Neural crest cell (in vitro differentiated cells): Measurements from ENCODE around the gene TMEM175. TPM values are rescaled to one million over a fixed set of nuclear protein-coding genes. Genes with fewer than 3 reads are reported as not detected.

Experiments
- DNase-seq: peaks from one replicate; pipeline ENCODE4 v3.0.0; 2021; ENCODE audit warnings: low read depth, mixed read lengths, low spot score
- H3K27ac Mint-ChIP-seq: one replicate; pipeline ENCODE4 v1.8.0; 2021; ENCODE audit warnings: mild to moderate bottlenecking, mixed read lengths; ENCODE audit not compliant: unreplicated experiment
- H3K27me3 Mint-ChIP-seq: 2 replicates; pipeline ENCODE4 v1.8.0; 2021; ENCODE audit warnings: low read depth, mild to moderate bottlenecking, mixed read lengths
- H3K36me3 Mint-ChIP-seq: 2 replicates; pipeline ENCODE4 v1.8.0; 2021; ENCODE audit warnings: low read depth, mild to moderate bottlenecking, mixed read lengths
- H3K4me1 Mint-ChIP-seq: 2 replicates; pipeline ENCODE4 v1.8.0; 2021; ENCODE audit warnings: mixed read lengths
- H3K4me3 Mint-ChIP-seq: one replicate; pipeline ENCODE4 v1.8.0; 2021; ENCODE audit warnings: mild to moderate bottlenecking, mixed read lengths
- H3K9me3 Mint-ChIP-seq: 2 replicates; pipeline ENCODE4 v1.8.0; 2021; ENCODE audit warnings: mixed read lengths
- CTCF ChIP-seq: fragments of 200-600 bp; sonication (generic); conservative IDR thresholded peaks from 2 replicates; pipeline ENCODE4 v1.5.0; 2021; ENCODE audit warnings: antibody characterized with exemption, mild to moderate bottlenecking
- total RNA-seq: library from RNA; stranded (reverse); gene quantifications from 2 replicates; pipeline ENCODE4 v1.2.1, GENCODE V29; 2021

TMEM175 gene
- total RNA-seq, 1 donor from 2014 or later: 15.2 TPM

- Mint-ChIP-seq H3K4me3 (no peak overlapping the region), H3K36me3 (no peaks in the 10 kb centered on the region), H3K4me1 (no peaks in the 10 kb centered on the region), H3K9me3 (no peaks in the 10 kb centered on the region), H3K27ac (no peak overlapping the region), H3K27me3 (no peaks in the 10 kb centered on the region)
- no peak for TF ChIP-seq CTCF
- DNase-seq: no peak
Measured at GRCh38 chr4:959338-960139, 27.3 kb downstream of the TMEM175 start.

GRCh38 chr4:960140-960635 is 27.9 kb downstream of the TMEM175 start:
- no peaks in the 10 kb centered on the region for H3K4me1 Mint-ChIP-seq
- no peaks in the 10 kb centered on the region for H3K9me3 Mint-ChIP-seq
- no peak for DNase-seq
- no peaks in the 10 kb centered on the region for H3K36me3 Mint-ChIP-seq
- no peaks in the 10 kb centered on the region for H3K27me3 Mint-ChIP-seq
- TF ChIP-seq CTCF: no peak
- H3K27ac Mint-ChIP-seq: no peak overlapping the region
- no peak overlapping the region for H3K4me3 Mint-ChIP-seq

GRCh38 chr4:960636-961350 is 28.5 kb downstream of the TMEM175 start:
- Mint-ChIP-seq H3K4me1 (no peaks in the 10 kb centered on the region), H3K9me3 (no peaks in the 10 kb centered on the region), H3K4me3 (no peak overlapping the region), H3K27me3 (no peaks in the 10 kb centered on the region), H3K36me3 (no peaks in the 10 kb centered on the region), H3K27ac (no peak overlapping the region)
- TF ChIP-seq CTCF: no peak
- no peak for DNase-seq

GRCh38 chr4:961351-962230 is 29.3 kb downstream of the TMEM175 start:
- Mint-ChIP-seq H3K4me1 (no peaks in the 10 kb centered on the region), H3K9me3 (no peaks in the 10 kb centered on the region), H3K27ac (no peak overlapping the region), H3K4me3 (no peak overlapping the region), H3K27me3 (no peaks in the 10 kb centered on the region), H3K36me3 (no peaks in the 10 kb centered on the region)
- DNase-seq: no peak
- no peak for TF ChIP-seq CTCF
